GM19372 (cell line): ENCODE results near the gene OR2AP1.
"Not testable (repeated sequence)": the region's sequence is repeated elsewhere in the genome, so short reads cannot be mapped to it uniquely, and the experiment has no call there.

Experiments used
- ATAC-seq: cut with Tn5 transposase; IDR thresholded peaks from one replicate; pipeline ENCODE4 v1.9.1; 2021; ENCODE audit warnings: mild to moderate bottlenecking, low read depth, moderate library complexity; ENCODE audit not compliant: unreplicated experiment

OR2AP1 gene

DNA sequence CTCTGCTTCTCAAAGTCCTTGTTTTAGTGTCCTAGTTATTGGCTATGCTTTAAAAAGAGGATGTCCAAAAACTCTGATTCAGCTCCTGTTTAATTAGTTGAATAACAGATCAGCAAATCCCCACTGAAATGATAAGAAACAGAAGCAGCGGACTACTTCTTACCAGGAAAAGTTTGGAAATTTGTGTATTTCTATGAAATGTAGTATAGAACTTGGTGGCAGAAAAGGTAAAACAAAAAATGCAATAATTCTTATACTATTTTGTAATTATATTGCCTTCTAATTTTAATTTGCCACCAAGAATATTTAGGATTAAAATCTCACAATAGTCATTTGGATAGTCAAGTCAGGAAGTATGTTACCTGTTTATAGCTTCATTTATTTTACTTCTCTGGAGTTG lies at the start of gene OR2AP1:
Gene OR2AP1 (plus strand): TSS at position 301 of the 400 bp plus-strand sequence. CDS start 1,947 bp downstream, outside the sequence.
- no peak for ATAC-seq

DNA sequence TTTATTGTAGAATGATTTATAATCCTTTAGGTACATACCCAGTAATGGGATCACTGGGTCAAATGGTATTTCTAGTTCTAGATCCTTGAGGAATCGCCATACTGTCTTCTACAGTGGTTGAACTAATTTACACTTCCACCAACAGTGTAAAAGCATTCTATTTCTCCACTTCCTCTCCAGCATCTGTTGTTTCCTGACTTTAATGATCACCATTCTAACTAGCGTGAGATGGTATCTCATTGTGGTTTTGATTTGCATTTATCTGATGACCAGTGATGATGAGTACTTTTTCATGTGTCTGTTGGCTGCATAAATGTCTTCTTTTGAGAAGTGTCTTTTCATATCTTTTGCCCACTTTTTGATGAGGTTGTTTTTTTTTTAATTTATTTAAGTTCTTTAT lies 24.0 kb upstream of the OR2AP1 start:
- not testable (repeated sequence) for ATAC-seq

DNA sequence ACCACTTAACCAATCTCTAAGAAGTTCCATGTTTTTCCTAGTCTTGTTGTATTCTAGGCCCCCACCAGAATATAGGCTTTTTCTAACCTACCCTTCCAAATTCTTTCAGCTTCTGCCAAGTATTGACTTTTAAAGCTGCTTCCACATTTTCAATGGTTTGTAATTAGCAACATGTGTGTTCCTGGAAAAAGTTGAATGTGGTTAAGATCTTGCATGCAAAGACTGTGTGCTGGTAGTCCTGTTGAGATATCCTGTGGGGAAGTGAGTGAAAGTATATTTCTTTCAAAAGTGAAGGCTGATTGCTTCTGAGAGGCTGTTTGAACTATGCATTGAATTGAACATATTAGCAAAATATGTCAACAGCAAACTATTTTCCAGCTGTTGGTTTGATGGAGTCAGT lies 23.5 kb upstream of the OR2AP1 start:
- ATAC-seq: no peak

DNA sequence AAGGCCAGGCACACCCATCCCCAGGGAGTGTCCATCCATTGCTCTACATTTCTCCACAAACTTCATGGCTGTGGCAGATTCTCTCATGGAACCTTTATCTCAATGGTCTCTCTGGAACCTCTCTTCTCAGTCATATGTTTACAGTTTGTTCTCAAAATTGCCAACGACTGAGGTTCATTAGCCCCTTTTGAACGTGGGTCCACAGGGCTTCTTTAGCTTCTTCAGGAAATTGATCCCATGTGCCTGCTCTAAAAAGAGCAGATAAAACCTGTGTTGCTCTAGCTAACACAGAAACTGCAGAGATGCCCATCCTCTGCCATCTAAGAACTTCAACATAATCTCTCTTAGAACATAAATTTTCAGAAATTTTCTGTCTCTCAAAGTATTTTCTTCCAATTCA lies 23.0 kb upstream of the OR2AP1 start, which contains the start of gene OR6C4:
Gene OR6C4 (plus strand): TSS at position 301 of the 400 bp plus-strand sequence. CDS start 1,625 bp downstream, outside the sequence.
- ATAC-seq: no peak

DNA sequence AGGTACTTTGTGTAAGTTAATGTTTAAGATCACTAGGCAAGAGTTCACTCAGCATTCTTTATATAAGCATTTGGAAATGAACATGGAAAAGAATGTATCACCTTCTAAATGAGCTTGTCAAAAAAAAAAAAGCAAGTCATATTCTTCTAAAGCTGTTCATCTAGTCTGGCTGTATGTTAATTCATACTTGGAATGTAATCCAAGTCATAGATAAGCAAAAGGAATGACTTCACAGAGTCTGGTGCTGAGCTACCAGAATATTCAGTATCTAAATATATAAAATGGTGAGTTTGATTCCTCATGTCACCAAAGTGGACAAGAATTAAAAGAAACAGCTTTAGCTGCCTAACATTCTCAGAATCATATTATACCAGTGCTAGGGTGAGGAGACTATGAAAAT lies 18.0 kb upstream of the OR2AP1 start:
- no peak for ATAC-seq

DNA sequence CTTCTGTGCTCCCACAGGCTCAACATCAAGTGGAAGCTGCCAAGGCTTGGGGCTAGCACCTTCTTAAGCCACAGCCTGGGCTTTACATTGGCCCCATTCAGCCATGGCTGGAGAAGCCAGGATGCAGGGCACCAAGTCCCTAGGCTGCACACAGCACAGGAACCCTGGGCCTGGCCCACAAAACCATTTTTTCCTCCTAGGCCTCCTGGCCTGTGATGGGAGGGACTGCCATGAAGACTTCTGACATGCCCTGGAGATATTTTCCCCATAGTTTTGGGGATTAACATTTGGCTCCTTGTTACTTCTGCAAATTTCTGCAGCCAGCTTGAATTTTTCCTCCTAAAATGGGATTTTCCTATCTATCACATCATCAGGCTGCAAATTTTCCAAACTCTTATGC lies 2.2 kb upstream of the OR2AP1 start:
- ATAC-seq: not testable (repeated sequence)

- ATAC-seq: not testable (repeated sequence)
These were observed 1.6 kb upstream of the OR2AP1 start for GRCh38 chr12:55570689-55571088.

- ATAC-seq: no peak
These were observed 9.8 kb downstream of the OR2AP1 start for GRCh38 chr12:55582066-55582465.

DNA sequence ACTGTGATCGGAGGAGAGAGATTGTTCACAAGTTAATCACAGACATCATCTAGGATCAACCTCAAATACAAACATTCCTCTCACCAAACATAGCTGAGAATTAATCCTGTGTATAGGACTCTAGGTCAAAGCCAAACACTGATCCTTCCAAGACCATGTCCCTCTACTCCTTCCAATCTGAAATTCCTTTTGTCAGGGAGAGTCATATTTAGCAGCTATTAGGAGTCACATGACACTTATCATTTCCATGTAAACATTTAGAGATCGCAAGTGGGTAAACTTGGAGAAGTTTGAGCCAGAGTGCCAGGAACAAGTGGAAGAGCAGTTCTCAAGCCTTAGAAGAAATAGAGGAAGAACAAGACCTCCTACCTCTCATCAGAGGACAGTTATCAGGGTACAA lies 13.5 kb downstream of the OR2AP1 start:
- no peak for ATAC-seq

- ATAC-seq: not testable (repeated sequence)
These were observed 17.9 kb downstream of the OR2AP1 start for GRCh38 chr12:55590152-55590551.

- ATAC-seq: no peak
These were observed 35.7 kb downstream of the OR2AP1 start for GRCh38 chr12:55607821-55608594.

- no peak for ATAC-seq
These were observed 38.3 kb downstream of the OR2AP1 start for GRCh38 chr12:55610598-55610997.

GRCh38 chr12:55612646-55613045 lies 40.4 kb downstream of the OR2AP1 start:
- ATAC-seq: no peak

GRCh38 chr12:55614764-55615163 lies 42.5 kb downstream of the OR2AP1 start:
- no peak for ATAC-seq

DNA sequence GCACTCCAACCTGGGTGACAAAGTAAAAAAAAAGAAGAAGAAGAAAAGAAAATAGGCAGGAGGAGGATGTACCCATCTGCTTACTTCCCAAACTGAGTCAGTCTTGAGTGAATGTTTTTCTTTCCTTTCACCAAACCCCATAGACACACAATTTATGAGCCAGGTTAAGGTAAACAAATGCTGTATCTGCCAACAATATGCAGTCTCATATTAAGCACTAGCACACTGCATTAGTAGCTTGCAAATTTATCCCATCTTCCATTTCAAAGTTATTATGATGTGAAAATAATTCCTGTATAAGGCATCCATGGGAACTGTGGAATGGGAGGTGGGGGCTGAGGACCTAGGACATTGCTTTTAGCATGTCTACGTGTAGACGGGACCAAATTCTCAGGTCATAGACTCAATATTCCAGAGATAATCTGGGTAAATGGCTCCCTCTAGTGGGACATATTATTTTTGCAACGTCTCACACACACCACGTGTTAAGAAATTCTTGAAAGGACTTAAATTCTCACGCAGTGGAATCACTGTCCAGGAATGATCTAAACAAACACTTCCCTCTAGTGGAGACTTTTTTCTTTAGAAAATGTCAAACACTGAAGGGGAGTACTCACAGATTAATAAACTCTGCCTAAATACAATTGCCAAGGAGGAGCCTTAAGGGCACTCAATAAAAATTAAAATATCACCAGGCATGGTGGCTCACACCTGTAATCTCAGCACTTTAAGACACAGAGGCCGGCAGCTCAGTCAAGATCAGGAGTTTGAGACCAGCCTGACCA lies 47.3 kb downstream of the OR2AP1 start:
- ATAC-seq: peak; percentile 83

- no peak for ATAC-seq
These were observed 51.8 kb downstream of the OR2AP1 start for GRCh38 chr12:55624056-55624455.
